CD4-positive, alpha-beta T cell treated with Interleukin-2 at 100 ng/mL for 4 hours (primary cell): ENCODE results near the gene ETDC.
A peak's percentile ranks its signal among the peaks of the same experiment; 100 is the strongest.
"Not testable (repeated sequence)": the region's sequence is repeated elsewhere in the genome, so short reads cannot be mapped to it uniquely, and the experiment has no call there.

Experiments used
- DNase-seq: peaks from one replicate; pipeline ENCODE4 v3.0.0-alpha.2; 2020; ENCODE audit warnings: low spot score

ETDC gene

DNA sequence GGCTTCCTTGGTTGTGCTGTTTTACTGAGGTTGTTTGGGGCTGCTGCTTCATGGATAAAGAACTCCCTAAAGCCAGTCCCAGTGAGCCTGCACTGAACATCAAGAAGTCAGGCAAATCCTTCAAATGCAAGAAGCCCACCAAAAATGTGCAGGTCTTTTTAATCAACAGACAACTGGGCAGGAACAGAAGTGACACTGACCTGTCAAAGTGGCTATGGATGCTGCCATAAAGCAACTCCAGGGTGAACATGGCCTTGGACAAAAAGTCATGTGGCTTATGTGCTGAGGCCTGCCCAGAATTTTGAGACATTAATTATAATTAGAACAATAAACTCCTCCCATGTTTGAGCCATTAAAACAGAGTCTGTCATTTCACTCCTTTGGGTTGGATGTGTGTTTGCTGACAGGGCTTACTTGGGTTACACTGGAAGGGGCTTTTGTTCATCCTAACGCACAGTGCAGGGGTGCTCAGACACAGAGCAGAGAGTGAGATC lies at the start of gene ETDC:
ETDC (plus strand) TSS at position 51 of the 494 bp plus-strand sequence; CDS start at position 51, 0 bp downstream.
- no peak for DNase-seq

DNA sequence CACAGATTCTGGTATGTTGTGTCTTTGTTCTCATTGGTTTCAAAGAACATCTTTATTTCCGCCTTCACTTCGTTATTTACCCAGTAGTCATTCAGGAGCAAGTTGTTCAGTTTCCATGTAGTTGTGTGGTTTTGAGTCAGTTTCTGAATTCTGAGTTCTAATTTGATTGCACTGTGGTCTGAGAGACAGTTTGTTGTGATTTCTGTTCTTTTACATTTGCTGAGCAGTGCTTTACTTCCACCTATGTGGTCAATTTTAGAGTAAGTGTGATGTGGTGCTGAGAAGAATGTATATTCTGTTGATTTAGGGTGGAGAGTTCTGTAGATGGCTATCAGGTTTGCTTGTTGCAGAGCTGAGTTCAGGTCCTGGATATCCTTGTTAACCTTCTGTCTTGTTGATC lies 48.3 kb upstream of the ETDC start:
- not testable (repeated sequence) for DNase-seq

DNA sequence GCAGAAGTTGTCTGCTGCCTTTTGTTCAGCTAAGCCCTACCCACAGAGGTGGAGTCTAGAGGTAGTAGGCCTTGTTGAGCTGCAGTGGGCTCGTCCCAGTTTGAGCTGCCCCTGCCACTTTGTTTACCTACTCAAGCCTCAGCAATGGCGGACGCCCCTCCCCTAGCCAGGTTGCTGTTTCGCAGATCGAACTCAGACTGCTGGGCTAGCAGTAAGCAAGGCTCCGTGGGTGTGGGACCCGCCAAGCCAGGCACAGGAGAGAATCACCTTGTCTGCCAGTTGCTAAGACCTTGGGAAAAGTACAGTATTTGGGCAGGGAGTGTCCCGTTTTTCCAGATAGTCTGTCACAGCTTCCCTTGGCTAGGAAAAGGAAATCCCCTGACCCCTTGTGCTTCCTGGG lies 45.9 kb upstream of the ETDC start:
- not testable (repeated sequence) for DNase-seq

DNA sequence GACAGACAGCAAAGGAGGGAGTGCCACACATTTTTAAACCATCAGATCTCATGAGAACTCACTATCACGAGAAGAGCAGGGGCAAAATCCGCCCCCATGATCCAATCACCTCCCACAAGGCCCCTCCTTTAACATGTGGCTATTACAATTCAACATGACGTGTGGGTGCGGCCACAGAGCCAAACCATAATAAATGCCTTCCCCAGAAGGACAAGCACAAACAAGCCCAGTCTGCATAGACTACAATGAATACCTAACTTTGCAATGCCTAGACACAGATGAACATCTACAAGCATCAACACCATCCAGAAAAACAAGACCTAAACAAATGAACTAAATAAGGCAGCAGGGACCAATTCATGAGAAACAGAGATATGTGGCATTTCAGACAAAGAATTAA lies 45.1 kb upstream of the ETDC start:
- no peak for DNase-seq

DNA sequence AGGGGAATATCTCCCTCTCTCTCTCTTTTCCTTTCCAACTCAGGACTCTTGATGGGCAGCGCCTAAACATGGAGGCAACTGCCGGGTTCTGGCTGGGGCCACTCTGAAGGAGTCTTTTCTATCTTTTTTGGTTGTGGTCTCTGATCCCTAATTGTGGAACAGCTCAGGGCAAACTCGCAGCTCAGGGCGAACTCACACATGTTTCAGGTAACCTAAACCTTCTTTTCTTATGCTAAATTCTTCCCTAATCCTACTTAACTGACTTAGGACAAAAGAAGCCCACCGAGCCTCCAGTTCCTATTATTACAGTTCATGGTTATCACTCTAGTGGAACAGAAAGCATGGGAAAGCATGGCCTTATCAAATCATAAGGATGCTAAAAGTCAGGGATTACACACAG lies 36.1 kb upstream of the ETDC start:
- no peak for DNase-seq

DNA sequence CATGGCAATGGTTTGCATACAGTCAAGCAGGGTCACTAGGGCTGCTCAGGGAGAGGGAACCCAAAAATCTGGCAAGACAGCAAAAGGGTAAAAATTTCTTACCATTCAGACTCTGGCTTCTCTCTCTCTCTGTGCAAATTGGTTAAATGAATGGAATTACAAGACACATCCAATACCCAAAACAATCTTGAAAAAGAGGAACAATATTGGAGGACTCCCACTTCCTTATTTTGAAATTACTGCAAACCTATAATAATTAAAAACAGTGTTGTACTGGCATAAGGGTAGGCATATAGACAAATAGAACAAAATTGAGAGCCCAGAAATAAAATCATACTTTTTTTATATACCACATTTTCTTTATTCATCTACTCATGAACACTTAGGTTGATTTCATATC lies 33.3 kb upstream of the ETDC start:
- no peak for DNase-seq

DNA sequence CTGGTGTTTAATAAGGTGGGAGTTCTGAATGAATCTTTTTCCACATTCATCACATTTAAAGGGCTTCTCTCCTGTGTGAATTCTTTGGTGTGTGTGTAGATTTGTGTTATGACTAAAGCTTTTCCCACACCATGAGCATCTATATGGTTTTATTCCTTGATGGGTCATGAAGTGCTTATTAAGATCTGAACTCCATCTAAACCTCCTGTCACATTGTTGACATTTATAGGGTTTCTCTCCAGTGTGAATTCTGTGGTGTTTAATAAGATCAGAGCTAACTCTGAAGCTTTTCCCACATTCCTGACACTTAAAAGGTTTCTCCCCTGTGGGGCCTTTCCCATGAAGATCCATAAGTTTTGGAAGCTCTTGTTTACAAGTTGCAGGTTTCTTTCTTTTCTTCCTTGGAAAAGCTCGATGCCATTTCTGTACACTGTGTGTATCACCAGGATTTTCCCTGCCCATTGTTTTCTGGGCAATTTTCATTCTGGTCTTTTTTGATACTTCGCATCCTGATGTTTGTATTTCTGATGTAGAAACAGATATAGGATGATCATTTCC lies 21.9 kb upstream of the ETDC start:
- DNase-seq = no peak

DNA sequence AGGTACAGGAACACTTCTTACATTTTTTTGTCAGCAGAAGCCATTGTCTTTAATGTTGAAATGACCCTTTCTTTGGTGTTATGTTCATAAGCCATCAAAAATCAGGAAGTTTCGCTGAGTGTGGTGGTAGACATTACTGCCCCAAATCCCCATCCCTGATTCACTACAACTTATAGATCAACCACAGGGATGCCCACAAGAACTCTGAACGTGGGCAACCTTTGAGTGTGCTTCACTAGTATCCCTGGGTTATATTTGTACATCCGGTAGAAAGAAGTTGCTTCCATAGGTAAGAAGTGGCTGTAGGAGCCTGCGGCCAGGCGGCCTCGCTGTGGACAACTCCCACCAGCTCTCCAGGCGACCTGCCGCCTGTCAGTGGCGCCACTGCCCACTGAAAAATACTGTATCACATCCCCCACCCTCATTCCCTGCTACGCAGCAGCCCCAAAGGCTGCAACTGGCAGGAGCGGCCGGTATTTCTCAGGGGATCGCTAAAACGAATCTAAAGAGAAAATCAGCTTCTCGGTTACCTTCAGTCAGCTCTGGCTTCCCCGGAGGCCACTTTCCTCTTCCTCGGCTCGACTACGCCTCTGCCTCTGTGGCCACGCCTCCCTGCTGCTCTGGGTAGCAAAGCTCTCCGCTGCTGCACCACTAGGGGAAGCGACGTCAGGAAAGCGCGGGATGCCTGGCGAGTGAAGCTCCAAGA lies 13.9 kb upstream of the ETDC start:
- peak; percentile 49 for DNase-seq

DNA sequence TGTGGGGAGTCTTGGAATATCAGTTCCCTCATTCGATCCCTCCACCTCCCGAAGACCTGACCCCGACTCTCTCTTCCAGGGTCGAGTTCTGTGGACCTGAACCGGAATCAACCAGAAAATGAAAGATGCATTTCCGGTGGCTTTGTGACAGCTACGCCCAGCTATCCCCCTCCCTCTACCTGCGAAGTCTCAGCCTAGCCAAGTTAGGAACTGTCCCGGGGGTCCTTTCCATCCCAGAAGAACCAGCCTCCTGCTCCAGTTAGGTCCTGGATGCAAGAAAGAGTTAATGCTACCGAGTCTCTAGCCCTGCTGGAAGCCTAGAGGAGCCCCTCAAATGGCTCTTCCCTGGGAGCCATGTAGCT lies 13.4 kb upstream of the ETDC start:
- DNase-seq = no peak

DNA sequence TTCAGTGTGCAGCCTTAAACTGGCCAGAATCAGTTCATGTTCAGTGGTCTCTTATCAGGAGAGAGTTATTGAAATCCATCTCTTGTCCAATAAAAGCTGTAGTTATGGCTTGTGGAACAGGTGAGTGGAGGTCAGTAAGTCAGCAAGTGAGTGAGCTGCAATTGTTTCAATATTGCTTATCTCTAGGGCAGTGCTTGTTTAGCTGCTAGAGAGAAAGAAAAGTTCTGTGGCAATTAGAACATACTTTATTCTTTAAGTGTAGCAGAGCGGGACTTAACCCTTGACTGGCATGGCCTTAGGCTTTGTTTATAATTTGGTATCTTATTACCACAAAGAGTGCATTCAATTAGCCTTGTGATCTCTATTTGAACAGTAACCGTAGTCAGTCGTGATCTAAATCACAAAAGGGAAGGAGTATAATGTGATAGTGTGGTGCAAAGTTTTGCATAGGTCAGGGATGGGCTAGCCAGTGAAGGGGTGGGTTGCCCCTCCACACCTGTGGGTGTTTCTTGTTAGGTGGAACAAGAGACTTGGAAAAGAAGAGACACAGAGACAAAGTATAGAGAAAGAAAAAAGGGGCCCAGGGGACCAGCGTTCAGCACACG lies 6.9 kb upstream of the ETDC start:
- DNase-seq = no peak

DNA sequence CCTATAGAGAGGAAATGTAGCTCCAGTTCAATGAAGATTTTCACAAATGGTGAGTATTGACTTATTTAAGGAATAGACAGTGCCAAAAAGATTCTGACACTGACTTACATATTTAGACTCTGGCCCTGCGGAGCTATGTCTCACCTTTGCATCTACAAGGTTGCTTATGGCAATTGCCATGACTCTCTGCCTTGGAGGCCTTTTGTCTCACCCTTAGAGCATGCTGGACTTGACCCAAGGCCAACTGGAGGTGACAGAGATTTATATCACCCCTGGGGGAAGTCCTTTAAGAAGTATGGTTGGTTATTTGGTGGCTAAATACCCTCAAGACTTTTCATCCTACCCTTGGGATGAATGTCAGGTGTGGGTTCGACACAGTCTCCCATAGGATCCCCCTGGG lies 4.5 kb upstream of the ETDC start:
- no peak for DNase-seq

DNA sequence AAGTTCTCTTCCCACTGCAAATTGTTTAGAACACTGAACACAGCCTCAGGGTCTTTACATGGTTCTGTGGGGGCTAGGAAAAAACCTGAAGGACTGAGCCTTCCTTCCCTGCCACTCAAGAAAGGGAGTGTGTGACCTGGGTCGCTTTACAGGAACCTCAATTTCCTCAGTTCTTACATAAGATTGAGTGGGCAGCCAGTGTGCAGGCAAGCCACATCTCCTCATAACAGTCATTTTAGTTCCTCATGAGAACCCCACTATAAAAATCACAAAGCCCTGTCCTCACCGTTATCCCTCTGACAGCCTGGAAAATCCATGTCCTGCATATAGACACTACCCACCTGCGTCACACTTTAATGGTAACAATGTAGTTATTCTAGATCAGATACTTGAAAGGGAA lies 2.1 kb upstream of the ETDC start:
- no peak for DNase-seq

DNA sequence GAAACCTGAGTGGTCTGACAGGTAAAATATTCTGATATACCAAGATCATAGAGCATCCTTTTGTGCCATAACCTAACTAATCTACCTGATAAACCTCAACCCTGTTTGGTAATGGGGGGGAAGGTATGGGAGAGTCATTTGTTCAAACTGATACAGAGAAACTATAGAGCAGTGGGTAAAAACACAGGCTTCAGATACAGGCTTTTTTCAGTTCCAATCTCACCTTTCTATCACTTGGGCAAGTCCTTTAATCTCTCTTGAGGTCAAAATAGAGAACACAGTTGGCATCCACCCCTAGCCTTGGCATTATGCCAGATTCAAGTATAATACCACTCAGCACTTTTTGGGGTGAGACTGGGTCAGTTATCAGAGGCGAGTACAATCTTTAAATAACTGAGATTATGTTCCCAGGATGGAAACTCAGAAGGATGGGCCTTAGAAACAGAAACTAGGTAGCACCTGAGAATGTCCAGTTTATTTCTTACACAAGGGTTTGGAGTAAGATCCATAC lies 880 bp upstream of the ETDC start:
- no peak for DNase-seq

DNA sequence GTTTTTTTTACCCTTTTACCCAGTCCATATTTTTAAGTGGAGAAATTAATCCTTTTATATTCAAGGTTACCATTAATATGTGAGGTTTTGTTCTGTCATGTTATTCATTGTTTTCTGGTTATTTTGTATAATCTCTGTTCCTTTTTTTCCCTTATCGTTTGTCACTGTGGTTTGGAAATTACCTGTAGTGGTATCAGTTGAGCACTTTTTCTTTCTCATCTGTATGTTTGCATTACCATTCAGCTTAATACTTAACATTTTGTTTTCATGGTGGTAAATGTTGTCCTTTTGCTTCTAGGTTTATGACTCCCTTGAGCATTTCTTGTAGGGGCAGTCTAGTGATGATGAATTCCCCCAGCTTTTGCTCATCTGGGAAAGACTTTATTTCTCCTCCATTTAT lies 6.6 kb downstream of the ETDC start:
- no peak for DNase-seq

DNA sequence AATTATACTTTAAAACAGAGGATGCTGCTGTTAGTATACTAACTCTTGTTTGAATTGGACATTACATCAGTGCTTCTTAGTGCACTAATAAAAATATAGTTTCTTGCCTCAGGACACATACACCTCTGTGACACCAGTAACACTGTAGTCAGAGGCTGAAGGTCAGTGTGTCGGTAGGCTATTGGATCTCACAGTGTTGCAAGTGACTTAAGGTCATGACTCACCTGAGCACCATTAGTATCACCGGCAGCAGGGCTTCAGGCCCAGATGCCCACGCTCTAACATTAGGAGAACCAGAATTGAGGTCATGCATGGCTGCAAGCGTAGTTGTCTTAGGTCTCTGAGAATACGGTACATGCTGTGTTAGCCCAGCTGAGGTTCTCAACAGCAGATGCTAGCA lies 15.2 kb downstream of the ETDC start:
- DNase-seq = no peak

DNA sequence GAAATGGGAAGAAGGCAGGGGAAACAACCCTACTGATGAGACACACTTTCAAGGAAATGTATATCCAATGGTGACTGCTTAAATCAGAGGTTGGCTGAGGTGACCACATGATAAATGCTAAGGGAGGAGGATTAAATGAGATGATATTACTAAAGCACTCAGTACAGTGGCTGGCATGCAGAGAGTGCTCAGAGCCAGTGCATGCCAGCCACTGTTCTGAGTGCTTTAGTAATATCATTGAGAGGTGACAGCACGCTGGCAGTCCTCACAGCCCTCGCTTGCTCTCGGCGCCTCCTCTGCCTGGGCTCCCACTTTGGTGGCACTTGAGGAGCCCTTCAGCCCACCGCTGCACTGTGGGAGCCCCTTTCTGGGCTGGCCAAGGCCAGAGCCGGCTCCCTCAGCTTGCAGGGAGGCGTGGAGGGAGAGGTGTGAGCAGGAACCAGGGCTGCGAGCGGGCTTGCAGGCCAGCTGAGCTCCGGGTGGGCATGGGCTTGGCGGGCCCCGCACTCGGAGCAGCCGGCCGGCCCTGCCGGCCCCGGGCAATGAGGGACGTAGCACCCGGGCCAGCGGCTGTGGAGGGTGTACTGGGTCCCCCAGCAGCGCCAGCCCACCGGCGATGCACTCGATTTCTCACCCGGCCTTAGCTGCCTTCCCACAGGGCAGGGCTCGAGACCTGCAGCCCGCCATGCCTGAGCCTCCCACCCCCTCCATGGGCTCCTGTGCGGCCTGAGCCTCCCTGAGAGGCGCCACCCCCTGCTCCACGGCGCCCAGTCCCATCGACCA lies 15.9 kb downstream of the ETDC start:
- DNase-seq = not testable (repeated sequence)

DNA sequence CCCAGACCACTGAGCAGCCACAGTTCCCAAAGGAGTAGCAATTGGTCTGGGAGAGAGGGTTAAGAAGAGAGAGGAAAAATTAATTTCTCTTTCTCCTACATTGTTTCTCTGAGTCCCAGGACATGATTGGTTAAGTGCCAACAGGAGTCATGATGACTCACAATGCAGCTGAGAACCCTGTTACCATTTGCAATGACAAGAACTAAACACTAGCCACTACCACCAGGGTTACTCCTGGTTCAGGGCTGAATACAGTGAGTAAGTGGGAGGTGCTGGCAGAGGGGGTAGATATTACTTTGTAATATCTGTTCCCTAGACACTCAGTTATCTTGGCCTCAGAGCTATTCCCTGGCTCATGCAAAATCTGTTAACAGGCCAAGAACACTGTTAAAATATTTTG lies 18.0 kb downstream of the ETDC start:
- DNase-seq = no peak

DNA sequence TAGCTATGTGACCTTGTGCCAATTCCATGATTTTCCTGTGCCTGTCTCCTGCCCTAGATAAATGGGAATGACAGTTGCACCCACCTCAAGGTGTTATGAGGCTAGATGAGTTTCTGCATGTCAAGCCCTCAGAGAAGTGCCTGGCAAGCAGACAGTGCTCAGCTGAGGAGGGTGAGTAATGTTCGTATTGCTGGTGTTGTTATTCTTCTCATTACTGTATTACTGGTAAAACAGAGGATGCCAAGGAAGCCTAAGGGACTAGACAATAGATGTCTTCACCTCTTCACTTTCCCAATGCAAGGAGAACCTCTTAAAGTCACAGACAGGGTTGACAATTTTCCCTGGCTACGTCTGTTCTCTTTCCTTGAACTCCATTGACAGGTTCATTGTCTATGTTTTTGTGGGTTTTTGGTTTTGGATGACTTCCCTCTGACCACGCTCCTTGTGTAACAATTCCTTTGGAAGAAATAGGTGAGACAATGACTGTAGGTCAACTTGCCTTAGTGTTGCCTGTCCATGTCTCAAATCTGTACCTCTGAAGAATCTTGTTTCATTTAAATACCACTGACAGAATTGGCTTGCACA lies 19.2 kb downstream of the ETDC start:
- DNase-seq = no peak

DNA sequence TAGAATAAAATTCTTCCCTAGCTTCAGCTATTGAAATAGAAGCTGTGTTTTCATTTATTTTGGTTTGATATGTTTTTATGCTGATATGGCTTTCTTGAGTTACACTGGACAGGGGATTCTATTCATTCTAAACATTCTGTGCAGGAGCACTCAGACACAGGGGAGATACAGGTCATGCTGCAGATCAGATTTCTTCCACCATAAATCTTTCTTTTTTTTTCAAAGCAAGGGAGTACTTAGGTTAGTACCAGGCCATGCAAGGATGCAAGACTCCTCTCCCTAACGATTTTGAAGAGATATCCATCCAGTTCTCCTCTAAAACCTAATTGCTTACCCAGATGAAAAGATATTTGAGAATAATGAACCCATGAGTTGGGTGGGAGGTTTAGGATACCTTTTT lies 21.4 kb downstream of the ETDC start:
- no peak for DNase-seq

DNA sequence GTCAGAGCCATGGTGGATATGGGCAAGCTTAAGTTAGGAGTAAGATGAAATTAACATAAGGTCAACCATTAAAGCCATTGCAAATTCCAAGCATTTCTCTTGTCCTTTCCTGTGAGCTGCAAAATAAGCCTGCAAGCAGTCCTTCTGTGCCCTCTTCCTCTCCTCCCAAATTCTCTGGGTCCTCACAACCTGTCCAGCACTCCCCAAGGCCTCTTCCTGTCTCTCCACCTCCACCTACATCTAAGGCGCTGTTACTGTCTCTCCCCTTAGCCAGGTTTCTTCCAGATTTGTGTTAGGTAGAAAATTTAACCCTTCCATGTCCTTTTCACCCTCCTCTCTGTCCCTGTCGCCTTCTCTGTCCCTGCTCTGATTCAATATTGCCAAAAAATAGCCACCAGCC lies 22.2 kb downstream of the ETDC start:
- no peak for DNase-seq

DNA sequence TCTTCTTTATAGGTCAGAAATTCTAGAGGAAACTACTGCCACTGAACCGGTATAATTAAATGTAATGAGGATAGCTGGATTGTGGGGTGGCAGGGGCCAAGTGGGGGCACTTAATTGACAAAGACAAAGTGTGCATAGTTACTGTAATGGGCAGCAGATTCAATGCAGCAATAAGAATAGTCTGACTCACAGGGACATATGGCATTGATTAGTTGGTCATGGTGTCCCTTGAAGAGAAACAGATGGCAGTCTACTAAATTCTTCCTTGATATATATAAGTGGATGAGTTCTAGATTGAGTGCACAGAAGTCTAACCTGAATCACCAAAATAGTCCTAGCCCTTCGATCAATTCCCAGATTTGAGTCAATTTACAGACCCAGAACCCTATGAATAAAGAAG lies 31.6 kb downstream of the ETDC start:
- no peak for DNase-seq

DNA sequence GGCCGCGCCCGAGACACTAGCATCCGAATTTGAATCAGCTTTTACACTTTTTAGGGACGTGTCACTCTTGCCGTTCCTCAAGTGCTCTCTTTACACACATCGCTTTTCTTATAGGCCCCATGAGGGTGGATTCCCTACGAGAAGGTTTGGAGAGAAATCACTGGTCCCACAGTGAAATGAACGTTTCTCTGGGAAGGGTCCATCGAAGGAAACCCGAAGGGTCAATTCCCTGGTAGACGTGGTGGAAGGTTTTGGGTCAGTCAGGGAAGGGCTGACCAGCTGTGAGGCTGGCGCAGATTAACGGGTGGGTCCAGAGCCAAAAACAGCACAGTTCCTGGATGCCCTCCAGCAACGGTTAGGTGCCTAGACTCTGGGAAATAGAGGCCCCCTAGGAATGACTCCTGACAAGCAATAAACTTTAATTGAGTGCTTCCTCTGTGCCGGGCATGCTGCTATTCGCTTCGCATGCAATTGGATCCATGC lies 35.9 kb downstream of the ETDC start:
- no peak for DNase-seq
